Naive thymus-derived CD8-positive, alpha-beta T cell (primary cell): ENCODE measurements around the gene MYH2. TPM values are rescaled to one million over a fixed set of nuclear protein-coding genes. Genes with fewer than 3 reads are reported as not detected.

Experiments used
- ATAC-seq, 2 donors: fragments of 150-1000 bp; cut with Tn5 transposase in 1 of 2; sonication (Bioruptor Pico), chemical (Tn5 transposase) in 1 of 2; 1 replicate in 1 of 2; 2 replicates in 1 of 2; pipeline ENCODE4 v1.10.0; 2021; ENCODE audit warnings: mild to moderate bottlenecking in 2 of 2, moderate library complexity in 2 of 2
- POLR2A ChIA-PET: fragments of 350-600 bp; sonication (Branson Sonifier 250); formaldehyde crosslinking; loops from one replicate; lab custom pipeline; 2021; ENCODE audit warnings: antibody characterized with exemption; lab: Charles Lee
- DNase-seq, 10 donors: peaks; one replicate each; pipeline versions ENCODE4 v3.0.0 to v3.0.0-alpha.2; 2020 to 2022
- H3K27ac Mint-ChIP-seq, 10 donors: one replicate each; pipeline ENCODE4 v1.8.0; 2020 to 2022; ENCODE audit warnings: mild to moderate bottlenecking in 10 of 10, mixed read lengths in 10 of 10, moderate library complexity in 4 of 10, inconsistent platforms in 1 of 10
- H3K27me3 Mint-ChIP-seq, 5 donors: one replicate each; pipeline ENCODE4 v1.8.0; 2021 to 2022; ENCODE audit warnings: mixed read lengths in 5 of 5
- H3K36me3 Mint-ChIP-seq, 3 donors: one replicate each; pipeline ENCODE4 v1.8.0; 2020 to 2022; ENCODE audit warnings: mixed read lengths in 3 of 3, mild to moderate bottlenecking in 2 of 3, inconsistent platforms in 1 of 3
- H3K4me1 Mint-ChIP-seq, 4 donors: one replicate each; pipeline ENCODE4 v1.8.0; 2021 to 2022; ENCODE audit warnings: mixed read lengths in 4 of 4
- H3K4me3 Mint-ChIP-seq, 10 donors: one replicate each; pipeline ENCODE4 v1.8.0; 2020 to 2022; ENCODE audit warnings: mild to moderate bottlenecking in 10 of 10, mixed read lengths in 10 of 10, moderate library complexity in 6 of 10, inconsistent platforms in 1 of 10
- H3K9me3 Mint-ChIP-seq, 9 donors: one replicate each; pipeline ENCODE4 v1.8.0; 2020 to 2022; ENCODE audit warnings: mixed read lengths in 9 of 9, mild to moderate bottlenecking in 3 of 9, inconsistent platforms in 1 of 9, moderate library complexity in 1 of 9
- polyA plus RNA-seq, 3 donors: library from polyadenylated mRNA; unstranded; fragments of 300-500 nt; fragmentation: Illumina TruSeq; gene quantifications; one replicate each; pipeline ENCODE4 v1.2.3, GENCODE V29; 2021
- total RNA-seq, 8 experiments: library from RNA in 2 of 8; stranded (reverse) in 2 of 8; gene quantifications; one replicate each; pipeline ENCODE4 v1.2.3 and lab custom pipeline; 2021 to 2026

The MYH2 gene
- total and polyA plus RNA-seq, 5 experiments from 2014 or later, result not detected

DNA sequence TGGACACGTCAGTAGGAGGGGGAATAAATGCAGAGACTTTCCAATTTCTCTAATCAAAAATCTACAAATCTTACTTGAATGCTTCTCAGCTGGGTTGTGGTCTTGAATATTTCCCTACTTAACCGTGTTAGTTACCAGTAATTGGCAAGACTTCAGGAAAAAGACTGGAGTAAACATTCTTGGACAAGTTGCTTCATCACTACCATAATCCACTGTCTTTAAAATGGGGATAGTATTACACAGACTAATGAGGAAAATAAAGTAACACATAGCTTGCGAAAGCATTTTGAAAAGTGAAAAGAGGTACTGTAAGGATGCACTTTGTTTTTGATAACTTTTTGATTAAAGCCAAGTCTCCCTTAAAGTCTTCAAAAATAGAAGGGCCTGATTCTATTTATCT, 49.5 kb downstream of the MYH2 start:
- POLR2A ChIA-PET, result no interaction called here
- H3K9me3 Mint-ChIP-seq, result peaks cover 0 to 9% (median 0%) of the 10 kb centered on the region in 9 donors
- peaks cover 5 to 37% (median 10%) of the 10 kb centered on the region in 5 donors for H3K27me3 Mint-ChIP-seq
- no peaks in the 10 kb centered on the region for H3K4me1 Mint-ChIP-seq
- H3K4me3 Mint-ChIP-seq, result no peak overlapping the region
- H3K27ac Mint-ChIP-seq, result no peak overlapping the region
- peaks cover 0 to 2% (median 0%) of the 10 kb centered on the region in 3 donors for H3K36me3 Mint-ChIP-seq
- ATAC-seq, result no peak
- no peak for DNase-seq

DNA sequence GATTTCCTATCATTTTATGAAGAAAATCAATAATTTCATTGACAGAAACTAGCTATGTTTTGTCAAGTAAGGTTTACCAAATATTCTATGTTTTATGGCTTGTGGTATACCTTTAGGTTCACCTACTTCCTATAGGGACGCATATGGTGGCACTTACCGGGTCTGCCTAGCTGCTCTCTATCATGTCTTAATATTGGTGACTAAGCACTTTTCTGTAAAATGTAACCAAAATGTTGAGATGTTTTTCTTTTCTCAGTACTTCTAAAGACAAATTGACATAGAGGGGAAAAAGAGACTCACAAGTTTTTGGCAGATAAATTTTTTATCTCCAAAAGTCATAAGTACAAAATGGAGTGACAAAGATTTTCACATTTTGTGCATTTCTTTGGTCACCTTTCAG, 57.5 kb downstream of the MYH2 start:
- DNase-seq, result no peak
- no peak for ATAC-seq
- Mint-ChIP-seq H3K9me3 (peaks cover 20 to 59% (median 37%) of the 10 kb centered on the region in 9 donors), H3K4me1 (no peaks in the 10 kb centered on the region), H3K27me3 (peaks cover 5 to 34% (median 10%) of the 10 kb centered on the region in 5 donors), H3K36me3 (peaks cover 0 to 37% (median 2%) of the 10 kb centered on the region in 3 donors), H3K4me3 (no peak overlapping the region), H3K27ac (no peak overlapping the region)
- POLR2A ChIA-PET, result no interaction called here

DNA sequence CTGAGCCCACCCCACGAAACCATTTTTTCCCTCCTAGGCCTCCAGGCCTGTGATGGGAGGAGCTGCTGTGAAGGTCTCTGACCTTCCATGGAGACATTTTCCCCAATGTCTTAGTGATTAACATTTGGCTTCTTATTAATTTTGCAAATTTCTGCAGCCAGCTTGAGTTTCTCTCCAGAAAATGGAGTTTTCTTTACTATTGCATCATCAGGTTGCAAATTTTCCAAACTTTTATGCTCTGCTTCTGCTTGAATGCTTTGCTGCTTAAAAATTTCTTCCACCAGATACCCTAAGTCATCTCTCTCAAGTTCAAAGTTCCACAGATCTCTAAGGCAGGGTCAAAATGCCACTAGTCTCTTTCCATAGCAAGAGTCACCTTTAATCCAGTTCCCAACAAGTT, 67.2 kb downstream of the MYH2 start:
- DNase-seq, result no peak
- peaks cover 15 to 60% (median 35%) of the 10 kb centered on the region in 9 donors for H3K9me3 Mint-ChIP-seq
- peaks cover 0 to 15% (median 0%) of the 10 kb centered on the region in 3 donors for H3K36me3 Mint-ChIP-seq
- peaks cover 0 to 13% (median 2%) of the 10 kb centered on the region in 5 donors for H3K27me3 Mint-ChIP-seq
- H3K27ac Mint-ChIP-seq, result no peak overlapping the region
- no peak overlapping the region for H3K4me3 Mint-ChIP-seq
- no peak for ATAC-seq
- POLR2A ChIA-PET, result no interaction called here
- H3K4me1 Mint-ChIP-seq, result no peaks in the 10 kb centered on the region

DNA sequence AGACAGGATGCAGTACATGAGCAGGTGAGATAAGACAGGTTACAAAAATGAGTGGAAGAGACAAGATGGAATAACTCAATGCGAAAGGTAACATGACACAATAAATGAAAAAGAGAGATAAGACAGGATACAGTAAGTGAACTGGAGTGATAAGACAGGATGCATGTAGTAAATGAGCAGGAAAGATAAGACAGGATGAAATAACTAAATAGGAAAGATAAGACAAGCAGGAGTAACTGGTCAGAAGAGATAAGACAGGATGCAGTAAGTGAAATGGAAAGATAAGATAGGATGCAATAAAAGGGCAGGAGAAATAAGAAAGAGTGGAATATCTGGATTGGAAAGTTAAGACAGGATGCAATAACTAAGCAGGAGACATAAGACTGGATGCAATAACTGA, 71.8 kb downstream of the MYH2 start:
- ATAC-seq, result no peak
- Mint-ChIP-seq H3K9me3 (peaks cover 0 to 14% (median 4%) of the 10 kb centered on the region in 9 donors), H3K4me3 (no peak overlapping the region), H3K36me3 (no peaks in the 10 kb centered on the region), H3K4me1 (no peaks in the 10 kb centered on the region), H3K27me3 (peaks cover 0 to 4% (median 2%) of the 10 kb centered on the region in 5 donors), H3K27ac (no peak overlapping the region)
- DNase-seq, result no peak
- POLR2A ChIA-PET, result no interaction called here

- no peak overlapping the region for H3K27ac Mint-ChIP-seq
- ATAC-seq, result no peak
- no peaks in the 10 kb centered on the region for H3K36me3 Mint-ChIP-seq
- no peaks in the 10 kb centered on the region for H3K9me3 Mint-ChIP-seq
- H3K4me3 Mint-ChIP-seq, result no peak overlapping the region
- H3K4me1 Mint-ChIP-seq, result no peaks in the 10 kb centered on the region
- POLR2A ChIA-PET, result no interaction called here
- DNase-seq, result no peak
- H3K27me3 Mint-ChIP-seq, result peaks cover 0 to 5% (median 0%) of the 10 kb centered on the region in 5 donors
These were observed 74.9 kb downstream of the MYH2 start for GRCh38 chr17:10474536-10474935.

- no peak overlapping the region for H3K27ac Mint-ChIP-seq
These were observed 77.6 kb downstream of the MYH2 start for GRCh38 chr17:10471858-10472257.

More at GRCh38 chr17:10471858-10472257, 77.6 kb downstream of the MYH2 start:
- no peaks in the 10 kb centered on the region for H3K4me1 Mint-ChIP-seq
- H3K36me3 Mint-ChIP-seq, result no peaks in the 10 kb centered on the region
- ATAC-seq (no peak), DNase-seq (no peak)
- H3K4me3 Mint-ChIP-seq, result no peak overlapping the region
- H3K27me3 Mint-ChIP-seq, result peaks cover 0 to 12% (median 0%) of the 10 kb centered on the region in 5 donors
- H3K9me3 Mint-ChIP-seq, result no peaks in the 10 kb centered on the region
- POLR2A ChIA-PET, result no interaction called here

Other genes starting within 250 kb of the MYH2 start
- not detected for gene MYH13, start 176.7 kb downstream of the MYH2 start, total RNA-seq
- gene MYH13, start 176.7 kb downstream of the MYH2 start, polyA plus RNA-seq, result not detected
- not detected for gene MYH8, start 127.7 kb downstream of the MYH2 start, total RNA-seq
- not detected for gene MYH8, start 127.7 kb downstream of the MYH2 start, polyA plus RNA-seq
- not detected for gene MYH4, start 80.1 kb downstream of the MYH2 start, total RNA-seq
- gene MYH4, start 80.1 kb downstream of the MYH2 start, polyA plus RNA-seq, result not detected
- not detected for gene MYH1, start 31.1 kb downstream of the MYH2 start, total RNA-seq
- gene MYH1, start 31.1 kb downstream of the MYH2 start, polyA plus RNA-seq, result not detected
- 10 to 100 TPM; 15.4 to 16.0 TPM for gene MYH3, start 107.7 kb upstream of the MYH2 start, total RNA-seq
- gene MYH3, start 107.7 kb upstream of the MYH2 start, polyA plus RNA-seq, result 1 to 10 TPM in 1 of 3 donors, under 1 TPM in 2; 0.39 to 1.1 (median 0.60) TPM
- gene SCO1, start 147.9 kb upstream of the MYH2 start, total RNA-seq, result 10 to 100 TPM; 31.7 to 38.7 TPM
- gene SCO1, start 147.9 kb upstream of the MYH2 start, polyA plus RNA-seq, result 10 to 100 TPM; 15.7 to 17.5 (median 15.9) TPM
- 10 to 100 TPM; 76.7 to 80.2 TPM for gene ADPRM, start 147.9 kb upstream of the MYH2 start, total RNA-seq
- 10 to 100 TPM; 69.4 to 91.5 (median 74.2) TPM for gene ADPRM, start 147.9 kb upstream of the MYH2 start, polyA plus RNA-seq
- 10 to 100 TPM in 1 of 2 experiments, 1 to 10 TPM in 1; 8.9 to 13.8 TPM for gene TMEM220, start 180.4 kb upstream of the MYH2 start, total RNA-seq
- gene TMEM220, start 180.4 kb upstream of the MYH2 start, polyA plus RNA-seq, result 10 to 100 TPM in 2 of 3 donors, 1 to 10 TPM in 1; 8.8 to 19.0 (median 11.5) TPM